AG10803 (cell line): ENCODE measurements around the gene FMNL3.
"Not testable (repeated sequence)": the region's sequence is repeated elsewhere in the genome, so short reads cannot be mapped to it uniquely, and the experiment has no call there.

Experiments
- DNase-seq: peaks from one replicate; pipeline ENCODE4 v3.0.0; 2010; ENCODE audit warnings: low read depth
- H3K4me3 ChIP-seq: 2 replicates; pipeline ENCODE4 v1.5.1; 2011; ENCODE audit warnings: mild to moderate bottlenecking, low read length, control low read depth
- CTCF ChIP-seq: conservative IDR thresholded peaks from 2 replicates; pipeline ENCODE4 v1.5.1; 2011; ENCODE audit warnings: mild to moderate bottlenecking, low read length, control low read depth, inconsistent platforms

Gene FMNL3

GRCh38 chr12:49609875-49610154 is 97.4 kb downstream of the FMNL3 start:
- H3K4me3 ChIP-seq, result no peak overlapping the region
- no peak for TF ChIP-seq CTCF
- DNase-seq, result no peak

- no peak for DNase-seq
- TF ChIP-seq CTCF, result no peak
- H3K4me3 ChIP-seq, result no peak overlapping the region
These were observed 97.9 kb downstream of the FMNL3 start for GRCh38 chr12:49609059-49609874.

- DNase-seq, H3K4me3 ChIP-seq: not testable (repeated sequence)
These were observed 101.7 kb downstream of the FMNL3 start, which contains the start of gene FAM186B for GRCh38 chr12:49605539-49605938. TSS of gene FAM186B (minus strand) at chr12:49605639. CDS start at chr12:49605477, 162 bp downstream.

GRCh38 chr12:49604856-49605255 is 102.3 kb downstream of the FMNL3 start:
- DNase-seq, result no peak
- TF ChIP-seq CTCF, result no peak
- H3K4me3 ChIP-seq, result no peak overlapping the region

GRCh38 chr12:49603721-49604120 is 103.5 kb downstream of the FMNL3 start:
- no peak for TF ChIP-seq CTCF
- no peak overlapping the region for H3K4me3 ChIP-seq
- no peak for DNase-seq

DNA sequence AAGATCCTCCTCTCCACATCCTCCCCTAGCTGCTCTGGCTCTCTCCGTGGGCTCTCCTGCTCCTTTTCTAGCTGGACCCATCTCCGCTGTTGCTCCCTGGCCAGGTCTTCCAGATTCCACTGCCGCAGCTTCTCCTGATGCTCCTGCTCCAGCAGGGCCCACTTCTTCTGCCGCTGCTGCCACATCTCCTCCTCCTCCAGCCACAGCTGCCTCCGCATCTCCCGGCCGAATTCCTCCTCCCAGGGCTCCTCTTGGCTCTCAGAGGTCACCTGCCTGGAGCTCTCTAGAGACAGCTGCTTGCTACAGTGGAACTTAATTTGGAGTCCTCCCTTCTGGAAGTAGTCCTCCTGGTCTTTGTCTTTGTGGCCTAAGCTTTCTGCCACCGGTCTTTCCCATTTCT is 107.2 kb downstream of the FMNL3 start:
- no peak overlapping the region for H3K4me3 ChIP-seq
- TF ChIP-seq CTCF, result no peak
- DNase-seq, result no peak

- TF ChIP-seq CTCF, result no peak
- no peak overlapping the region for H3K4me3 ChIP-seq
- DNase-seq, result no peak
These were observed 108.7 kb downstream of the FMNL3 start for GRCh38 chr12:49598527-49598926.
